COLO829 (cell line): Measurements from ENCODE around the gene KRT14.
"Not testable (repeated sequence)": the region's sequence is repeated elsewhere in the genome, so short reads cannot be mapped to it uniquely, and the experiment has no call there.

Experiments
- DNase-seq: peaks from one replicate; pipeline ENCODE4 v3.0.0; 2012; ENCODE audit warnings: low spot score

KRT14 gene

GRCh38 chr17:41546819-41547218 is 39.9 kb downstream of the KRT14 start:
- DNase-seq, result no peak

- no peak for DNase-seq
Measured at GRCh38 chr17:41545829-41546410, 40.8 kb downstream of the KRT14 start.

- no peak for DNase-seq
Measured at GRCh38 chr17:41544935-41545334, 41.8 kb downstream of the KRT14 start.

- no peak for DNase-seq
Measured at GRCh38 chr17:41544491-41544892, 42.2 kb downstream of the KRT14 start.

- DNase-seq, result not testable (repeated sequence)
Measured at GRCh38 chr17:41542786-41543185, 43.9 kb downstream of the KRT14 start.

- no peak for DNase-seq
Measured at GRCh38 chr17:41542357-41542756, 44.3 kb downstream of the KRT14 start.

GRCh38 chr17:41540921-41541625 is 45.6 kb downstream of the KRT14 start:
- DNase-seq, result no peak

GRCh38 chr17:41539979-41540701 is 46.6 kb downstream of the KRT14 start:
- no peak for DNase-seq

GRCh38 chr17:41539071-41539492 is 47.6 kb downstream of the KRT14 start:
- DNase-seq, result no peak

- no peak for DNase-seq
Measured at GRCh38 chr17:41538565-41538991, 48.1 kb downstream of the KRT14 start.

GRCh38 chr17:41537990-41538389 is 48.7 kb downstream of the KRT14 start:
- DNase-seq, result no peak

GRCh38 chr17:41537614-41537954 is 49.1 kb downstream of the KRT14 start:
- DNase-seq, result no peak

GRCh38 chr17:41536741-41537613 is 49.7 kb downstream of the KRT14 start:
- no peak for DNase-seq

GRCh38 chr17:41535764-41536481 is 50.8 kb downstream of the KRT14 start:
- no peak for DNase-seq

GRCh38 chr17:41534899-41535546 is 51.7 kb downstream of the KRT14 start:
- no peak for DNase-seq

GRCh38 chr17:41533613-41534012 is 53.1 kb downstream of the KRT14 start:
- no peak for DNase-seq

- DNase-seq, result no peak
Measured at GRCh38 chr17:41532947-41533570, 53.6 kb downstream of the KRT14 start.
